Adrenal gland (tissue), 12 donors: ENCODE results near the gene FARP2. TPM values are rescaled to one million over a fixed set of nuclear protein-coding genes. Genes with fewer than 3 reads are reported as not detected.

Experiments
- DNase-seq, 7 donors: peaks; one replicate each; pipeline ENCODE4 v3.0.0-alpha.2; 2019 to 2020
- H3K27ac ChIP-seq, 5 donors: fragments of 200-600 bp; sonication (generic) in 4 of 5; 1 replicate in 3 of 5; 2 replicates in 2 of 5; pipeline versions ENCODE4 v1.5.1 to v1.8.0; 2016 to 2020; ENCODE audit warnings: mild to moderate bottlenecking in 1 of 5
- H3K27me3 ChIP-seq: fragments of 200-600 bp; 2 replicates; pipeline ENCODE4 v1.8.0; 2021
- H3K36me3 ChIP-seq, 2 donors: fragments of 200-600 bp; replicated peaks in 1 of 2; 1 replicate in 1 of 2; 2 replicates in 1 of 2; pipeline versions ENCODE4 v1.5.1 to v1.8.0; 2018 to 2022
- H3K4me1 ChIP-seq, 2 donors: fragments of 200-600 bp; replicated peaks in 1 of 2; 1 replicate in 1 of 2; 2 replicates in 1 of 2; pipeline versions ENCODE4 v1.5.1 to v1.8.0; 2018 to 2021
- H3K4me3 ChIP-seq, 4 donors: fragments of 200-600 bp; sonication (generic) in 3 of 4; one replicate each; pipeline ENCODE4 v1.5.1; 2016 to 2018
- H3K9me3 ChIP-seq, 3 donors: fragments of 200-600 bp; sonication (generic) in 1 of 3; replicated peaks in 1 of 3; 1 replicate in 2 of 3; 2 replicates in 1 of 3; pipeline versions ENCODE4 v1.5.1 to v1.8.0; 2016 to 2021
- CTCF ChIP-seq, 6 experiments: fragments of 450-650 bp in 4 of 6; fragments of 200-600 bp in 2 of 6; sonication (generic) in 1 of 6; IDR thresholded peaks; 1 replicate in 5 of 6; 2 replicates in 1 of 6; pipeline versions ENCODE4 v1.5.1 to v1.8.0; 2016 to 2021; ENCODE audit warnings: antibody characterized with exemption in 6 of 6, mild to moderate bottlenecking in 2 of 6, moderate library complexity in 1 of 6
- POLR2A ChIP-seq, 2 donors: fragments of 450-650 bp; IDR thresholded peaks; one replicate each; pipeline ENCODE4 v1.6.1; 2017; ENCODE audit warnings: antibody characterized with exemption in 2 of 2, mild to moderate bottlenecking in 2 of 2, moderate library complexity in 1 of 2
- WGBS, 4 donors: extraction: QIAGEN DNeasy Blood & Tissue Kit in 2 of 4; methylation state at CpG; one replicate each; pipeline versions ENCODE4 v1.1.5 to v1.1.7; 2013 to 2017; 5-methylcytosine and 5-hydroxymethylcytosine counted together
- intact Hi-C, 2 donors: fragments of 100-400 bp; cut with DNase I; formaldehyde crosslinking; loops; one replicate each; pipeline versions ENCODE4 v1.14.1 to v1.15.0; 2022 to 2023
- polyA plus RNA-seq, 3 donors: library from polyadenylated mRNA; stranded (reverse); fragments of 200-250 nt in 2 of 3; fragments of 350-450 nt in 1 of 3; fragmentation: Illumina TruSeq in 1 of 3; extraction: RNeasy Lipid Tissue Mini Kit (QIAGEN cat#74804) in 1 of 3; gene quantifications; one replicate each; pipeline ENCODE4 v1.2.3, GENCODE V29; 2013 to 2014
- total RNA-seq, 9 donors: library from RNA; depleted of rRNA in 4 of 9; stranded (reverse); fragments of >200 nt in 4 of 9; fragments of 120-200 nt in 1 of 9; fragmentation: NEBNext Ultra II Directional in 1 of 9; extraction: Animal tissue kit (Norgen Biotek cat#: 25700) in 1 of 9; gene quantifications; one replicate each; pipeline versions ENCODE4 v1.1.0 to v1.2.4, GENCODE V29; 2013 to 2023
- donor health status: healthy with polysubstance abuse.
- donor health status: Bipolar disorder and iron deficiency.
- donor health status: DM: yes; HTN: yes; CAD: no.
- donor health status: DM: no; HTN: no; CAD: no.
- donor health status: DM: no; HTN: no; CAD: no.
- donor health status: DM: yes; HTN: yes; CAD: no.

The FARP2 gene
- total and polyA plus RNA-seq, 12 donors = 17.3 to 66.8 (median 37.8) TPM

- no peaks in the 10 kb centered on the region for H3K9me3 ChIP-seq
- no peaks in the 10 kb centered on the region for H3K27me3 ChIP-seq
- intact Hi-C loops = no loop called here
- DNase-seq = no peak
- peaks cover 12 to 16% of the 10 kb centered on the region in 2 donors for H3K4me1 ChIP-seq
- TF ChIP-seq CTCF (IDR thresholded peaks at IDR 0.05) (no peak), POLR2A (IDR thresholded peaks at IDR 0.05) (no peak)
- peak overlapping the region in 1 of 5 donors; percentile 32 for H3K27ac ChIP-seq
- 95 to 97% (median 97%) methylated on average over 4 to 11 of the region's 11 CpGs for WGBS, 4 donors
- no peaks in the 10 kb centered on the region for H3K36me3 ChIP-seq
- no peak overlapping the region for H3K4me3 ChIP-seq
These were observed 183.7 kb downstream of the FARP2 start for GRCh38 chr2:241539616-241540374.

- no peak for TF ChIP-seq CTCF (IDR thresholded peaks at IDR 0.05)
- no peak for TF ChIP-seq POLR2A (IDR thresholded peaks at IDR 0.05)
- no peaks in the 10 kb centered on the region for H3K27me3 ChIP-seq
- no peaks in the 10 kb centered on the region for H3K36me3 ChIP-seq
- H3K4me1 ChIP-seq = peaks cover 12 to 16% of the 10 kb centered on the region in 2 donors
- H3K27ac ChIP-seq = peak overlapping the region in 1 of 5 donors; percentile 32
- H3K4me3 ChIP-seq = peak overlapping the region in 2 of 4 donors; percentile 3 to 58
- H3K9me3 ChIP-seq = no peaks in the 10 kb centered on the region
- DNase-seq = peak in 2 of 7 donors; percentile 19 to 58
- 45 to 68% (median 59%) methylated on average over 2 to 10 of the region's 10 CpGs for WGBS, 4 donors
- intact Hi-C loops = no loop called here
These were observed 184.3 kb downstream of the FARP2 start for GRCh38 chr2:241540401-241540770.

GRCh38 chr2:241540771-241541561, 184.9 kb downstream of the FARP2 start:
- no peaks in the 10 kb centered on the region for H3K36me3 ChIP-seq
- DNase-seq = peak in 6 of 7 donors; percentile 49 to 82 (median 62)
- intact Hi-C loops = no loop called here
- peak overlapping the region in 1 of 5 donors; percentile 32 for H3K27ac ChIP-seq
- no peak for TF ChIP-seq CTCF (IDR thresholded peaks at IDR 0.05)
- TF ChIP-seq POLR2A (IDR thresholded peaks at IDR 0.05) = no peak
- peak overlapping the region in 2 of 4 donors; percentile 3 to 58 for H3K4me3 ChIP-seq
- no peaks in the 10 kb centered on the region for H3K27me3 ChIP-seq
- peaks cover 12 to 16% of the 10 kb centered on the region in 2 donors for H3K4me1 ChIP-seq
- 9 to 32% (median 13%) methylated on average over 13 to 67 of the region's 68 CpGs for WGBS, 4 donors
- no peaks in the 10 kb centered on the region for H3K9me3 ChIP-seq

GRCh38 chr2:241541564-241542277, 185.6 kb downstream of the FARP2 start:
- Histone ChIP-seq H3K9me3 (no peaks in the 10 kb centered on the region), H3K27me3 (no peaks in the 10 kb centered on the region), H3K27ac (no peak overlapping the region), H3K4me1 (peaks cover 12 to 16% of the 10 kb centered on the region in 2 donors), H3K36me3 (no peaks in the 10 kb centered on the region), H3K4me3 (peak overlapping the region in 1 of 4 donors; percentile 58)
- WGBS, 4 donors = 11 to 13% methylated on average over 57 to 62 of the region's 62 CpGs; no CpG with 5 or more reads in 2 of the 4 donors
- peak in 1 of 7 donors; percentile 2 for DNase-seq
- TF ChIP-seq CTCF (IDR thresholded peaks at IDR 0.05) = no peak
- no peak for TF ChIP-seq POLR2A (IDR thresholded peaks at IDR 0.05)
- intact Hi-C loops = no loop called here
